NOMO-1 treated with dmso at 0.1 percent for 144 hours (cell line): ENCODE results near the gene UBE2L6.

ENCODE experiments used
- DNase-seq: peaks from one replicate; lab custom pipeline; 2025; ENCODE audit not compliant: unreplicated experiment; lab: John Stamatoyannopoulos, UW

The UBE2L6 gene

GRCh38 chr11:57567515-57568329, at the start of gene UBE2L6:
Gene UBE2L6, minus strand, starts transcription at chr11:57567672. Its CDS starts 61 bp downstream, at chr11:57567611.
- peak; percentile 64 for DNase-seq

- no peak for DNase-seq
These were observed 49.1 kb upstream of the UBE2L6 start for GRCh38 chr11:57616595-57616994.

- DNase-seq: no peak
These were observed 47.8 kb upstream of the UBE2L6 start for GRCh38 chr11:57615308-57615707.

GRCh38 chr11:57614234-57614772, 46.8 kb upstream of the UBE2L6 start:
- no peak for DNase-seq

GRCh38 chr11:57610170-57610569, 42.7 kb upstream of the UBE2L6 start:
- DNase-seq: no peak

GRCh38 chr11:57605028-57605420, 37.6 kb upstream of the UBE2L6 start:
- DNase-seq: no peak

GRCh38 chr11:57604296-57605027, 37.0 kb upstream of the UBE2L6 start:
- DNase-seq: no peak

GRCh38 chr11:57601297-57601696, 33.8 kb upstream of the UBE2L6 start:
- DNase-seq: no peak

- DNase-seq: no peak
These were observed 31.9 kb upstream of the UBE2L6 start for GRCh38 chr11:57599381-57599780.

GRCh38 chr11:57598831-57599155, 31.3 kb upstream of the UBE2L6 start:
- DNase-seq: no peak

- no peak for DNase-seq
These were observed 30.7 kb upstream of the UBE2L6 start for GRCh38 chr11:57597916-57598830.

- DNase-seq: no peak
These were observed 30.0 kb upstream of the UBE2L6 start, which contains the start of gene SERPING1 for GRCh38 chr11:57597461-57597915. Gene SERPING1, plus strand, starts transcription at chr11:57597685. Its CDS starts 586 bp downstream, at chr11:57598271.

GRCh38 chr11:57596266-57596885, 28.9 kb upstream of the UBE2L6 start:
- no peak for DNase-seq

GRCh38 chr11:57588046-57588710, 20.7 kb upstream of the UBE2L6 start:
- no peak for DNase-seq

- DNase-seq: no peak
These were observed 19.3 kb upstream of the UBE2L6 start for GRCh38 chr11:57586711-57587245.

- no peak for DNase-seq
These were observed 17.8 kb upstream of the UBE2L6 start for GRCh38 chr11:57585301-57585700.

GRCh38 chr11:57584341-57584740, 16.9 kb upstream of the UBE2L6 start:
- no peak for DNase-seq

GRCh38 chr11:57574061-57574460, 6.6 kb upstream of the UBE2L6 start:
- no peak for DNase-seq

GRCh38 chr11:57571606-57572005, 4.1 kb upstream of the UBE2L6 start:
- DNase-seq: peak; percentile 4

- no peak for DNase-seq
These were observed 876 bp upstream of the UBE2L6 start for GRCh38 chr11:57568330-57568766.
